HG03575 (cell line): ENCODE results near the gene C19orf81.

Experiments used
- ATAC-seq: cut with Tn5 transposase; IDR thresholded peaks from one replicate; pipeline ENCODE4 v1.9.1; 2021; ENCODE audit not compliant: unreplicated experiment, insufficient number of reproducible peaks, low FRiP score; ENCODE audit errors: extremely low read depth

The C19orf81 gene

DNA sequence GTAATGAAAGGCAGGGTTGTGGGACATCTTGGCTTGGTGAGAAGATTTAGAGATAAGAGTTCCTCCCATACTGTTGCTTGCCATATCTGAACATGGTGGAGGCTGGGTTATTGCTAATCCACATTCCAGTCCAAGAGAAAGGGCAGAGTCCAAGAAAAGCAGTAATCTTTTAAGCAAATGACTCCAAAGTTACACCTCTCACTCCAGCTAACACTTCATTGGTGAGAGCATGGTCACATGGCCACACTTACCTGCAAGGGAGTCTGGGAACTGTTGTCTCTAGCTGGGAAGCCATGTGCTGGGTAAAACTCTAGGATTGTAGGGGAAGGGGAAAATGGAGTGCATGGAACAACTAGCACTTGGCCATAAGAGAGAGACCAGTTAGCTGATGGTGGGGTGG is 5.6 kb downstream of the C19orf81 start:
- no peak for ATAC-seq

- ATAC-seq, result no peak
Measured at GRCh38 chr19:50657222-50657669, 8.0 kb downstream of the C19orf81 start.

DNA sequence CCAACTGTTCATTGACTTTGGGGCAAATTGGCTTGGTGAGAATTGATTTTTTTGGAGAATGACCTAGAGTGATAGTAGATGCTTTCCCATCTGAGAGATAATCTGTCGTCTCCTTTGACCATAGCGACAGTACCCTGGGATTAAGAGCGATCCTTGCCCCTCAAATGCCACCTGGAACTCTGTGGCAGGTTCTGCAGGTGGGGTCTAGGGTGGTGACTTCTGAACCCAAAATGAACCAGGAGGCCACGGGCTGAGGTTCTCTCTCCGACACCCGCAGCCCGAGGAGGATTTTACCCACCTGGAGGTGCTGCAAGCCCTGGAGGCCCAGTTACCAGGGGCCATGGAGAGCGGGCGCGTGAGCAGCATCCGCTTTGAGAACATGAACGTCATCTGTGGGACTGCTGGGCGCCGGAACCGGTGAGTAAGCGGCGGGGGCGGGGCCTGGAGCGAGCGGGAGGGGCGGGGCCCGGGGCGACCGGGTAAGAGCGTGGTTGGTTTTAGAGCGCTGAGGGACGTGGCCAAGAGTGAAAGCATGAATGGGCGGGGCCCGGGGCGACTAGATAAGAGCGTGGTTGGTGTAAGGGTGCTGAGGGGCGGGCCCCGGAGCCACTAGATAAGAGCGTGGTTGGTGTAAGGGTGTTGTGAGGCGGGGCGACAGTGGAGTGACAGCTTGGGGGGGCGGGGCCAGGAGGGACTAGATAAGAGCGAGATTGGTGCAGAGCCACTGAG is 8.6 kb downstream of the C19orf81 start:
- ATAC-seq, result no peak

GRCh38 chr19:50658441-50659317 is 9.4 kb downstream of the C19orf81 start:
- ATAC-seq, result no peak

GRCh38 chr19:50659318-50660087 is 10.3 kb downstream of the C19orf81 start:
- no peak for ATAC-seq

DNA sequence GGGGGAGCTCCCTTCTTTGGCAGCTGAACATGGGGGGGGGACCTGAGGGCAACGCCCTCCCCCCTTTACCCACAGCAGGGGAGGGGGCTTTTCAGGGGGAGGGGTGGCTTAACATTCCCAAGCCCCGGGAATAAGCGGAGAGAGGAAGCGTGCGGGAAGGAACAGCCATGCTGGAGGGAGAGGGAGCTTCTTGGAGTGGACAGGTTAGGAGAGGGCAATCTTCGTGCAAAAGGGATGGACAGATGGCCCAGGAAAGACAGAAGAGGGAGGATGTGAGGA is 10.8 kb downstream of the C19orf81 start:
- ATAC-seq, result no peak

GRCh38 chr19:50661023-50661422 is 11.8 kb downstream of the C19orf81 start:
- no peak for ATAC-seq

DNA sequence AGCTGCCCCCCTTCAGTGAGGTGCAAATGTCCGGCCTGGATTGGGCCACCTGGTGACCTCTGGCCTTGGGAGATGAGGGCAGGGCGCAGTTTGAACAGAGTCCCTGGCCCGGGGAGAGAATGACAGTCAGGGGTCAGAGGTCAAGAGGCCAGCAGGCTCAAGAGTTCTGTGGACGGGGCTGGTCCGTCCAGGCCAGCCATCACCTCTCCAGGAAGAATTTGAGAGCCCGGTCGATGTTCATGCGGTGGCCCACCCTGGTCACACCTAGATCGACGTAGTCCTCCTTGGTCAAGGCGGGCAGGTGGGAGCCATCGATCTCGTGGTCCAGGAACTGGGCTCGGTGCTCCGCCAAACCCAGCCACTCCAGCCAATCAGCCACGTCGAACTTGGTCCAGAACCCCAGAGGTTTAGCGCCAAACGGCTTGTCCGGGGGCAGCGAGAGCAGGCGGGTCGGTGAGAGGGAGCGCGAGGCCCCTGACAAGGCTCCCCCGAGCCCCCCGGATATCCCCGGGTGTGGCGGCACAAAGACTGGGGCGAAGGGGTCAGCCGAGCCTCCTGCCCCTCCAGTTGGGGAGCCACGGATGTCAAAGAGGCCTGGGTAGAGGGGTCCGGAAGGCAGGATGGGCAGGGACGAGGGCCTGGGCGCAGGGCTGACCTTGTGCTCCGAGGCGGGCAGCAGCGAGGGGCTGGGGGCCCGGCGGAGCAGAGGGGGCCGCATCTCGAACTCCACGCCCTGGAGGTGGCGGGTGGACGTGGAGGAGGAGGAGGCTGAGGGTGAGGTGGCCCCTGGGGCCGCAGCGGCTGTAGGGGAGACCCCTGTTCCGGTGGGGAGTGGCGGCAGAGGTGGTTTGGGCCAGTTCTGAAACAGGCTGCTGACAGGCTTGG is 12.8 kb downstream of the C19orf81 start:
- no peak for ATAC-seq

DNA sequence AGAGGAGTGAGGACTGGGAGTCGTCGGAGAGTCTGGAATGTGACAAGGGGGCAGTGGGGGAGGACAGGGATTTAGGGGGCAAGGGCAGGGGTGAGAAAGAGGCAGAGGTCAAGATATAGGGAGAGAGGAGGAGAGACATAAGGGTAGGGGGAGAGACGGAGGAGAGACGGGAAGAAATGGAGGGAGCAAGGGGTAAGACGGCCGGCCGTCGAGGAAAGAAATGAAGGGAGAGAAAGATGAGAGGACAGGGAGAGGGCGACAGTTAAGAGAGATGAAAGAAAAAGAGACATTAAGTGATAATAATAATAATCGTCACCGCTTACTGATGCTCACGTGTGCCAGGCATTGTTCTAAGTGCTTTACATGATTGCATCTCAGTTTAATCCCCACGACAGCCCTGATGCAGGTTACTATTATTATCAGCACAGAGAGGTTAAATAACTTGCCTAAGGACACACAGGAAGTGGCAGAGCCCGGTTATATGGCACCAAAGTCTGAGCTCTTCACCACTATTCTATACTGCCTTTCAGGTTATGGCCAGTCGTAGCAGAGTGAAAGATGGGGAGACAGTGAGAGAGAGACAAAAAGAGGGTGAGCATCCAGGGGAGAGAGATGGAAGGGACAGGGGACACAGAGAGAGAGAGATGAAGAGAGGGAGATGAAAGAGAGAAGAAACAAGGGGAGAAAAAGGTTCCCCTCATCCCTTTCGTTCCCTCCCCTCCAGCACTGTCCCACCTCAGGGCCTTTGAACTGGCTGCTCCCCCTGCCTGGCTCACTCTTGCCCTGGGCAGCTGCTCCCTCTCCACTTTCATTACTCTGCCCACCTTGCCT is 13.6 kb downstream of the C19orf81 start:
- ATAC-seq, result no peak

DNA sequence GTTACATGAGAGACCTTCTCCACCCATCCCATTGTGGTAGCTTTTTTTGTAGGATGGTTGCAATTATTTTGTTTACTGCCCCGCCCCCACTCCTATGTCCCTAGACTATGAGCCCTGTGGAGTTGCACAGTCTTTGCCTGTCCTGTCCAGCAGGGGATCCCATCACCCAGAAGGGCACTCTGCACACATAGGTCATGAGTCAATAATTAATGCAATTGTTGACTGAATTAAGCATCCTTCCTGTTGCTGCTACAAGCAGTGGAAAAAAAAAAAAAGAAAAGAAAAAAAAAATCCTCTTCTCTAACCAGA is 14.2 kb downstream of the C19orf81 start:
- ATAC-seq, result no peak

GRCh38 chr19:50664204-50664603 is 15.0 kb downstream of the C19orf81 start:
- ATAC-seq, result no peak

GRCh38 chr19:50666346-50667176 is 17.3 kb downstream of the C19orf81 start:
- no peak for ATAC-seq

GRCh38 chr19:50667177-50667758 is 18.0 kb downstream of the C19orf81 start:
- ATAC-seq, result no peak

DNA sequence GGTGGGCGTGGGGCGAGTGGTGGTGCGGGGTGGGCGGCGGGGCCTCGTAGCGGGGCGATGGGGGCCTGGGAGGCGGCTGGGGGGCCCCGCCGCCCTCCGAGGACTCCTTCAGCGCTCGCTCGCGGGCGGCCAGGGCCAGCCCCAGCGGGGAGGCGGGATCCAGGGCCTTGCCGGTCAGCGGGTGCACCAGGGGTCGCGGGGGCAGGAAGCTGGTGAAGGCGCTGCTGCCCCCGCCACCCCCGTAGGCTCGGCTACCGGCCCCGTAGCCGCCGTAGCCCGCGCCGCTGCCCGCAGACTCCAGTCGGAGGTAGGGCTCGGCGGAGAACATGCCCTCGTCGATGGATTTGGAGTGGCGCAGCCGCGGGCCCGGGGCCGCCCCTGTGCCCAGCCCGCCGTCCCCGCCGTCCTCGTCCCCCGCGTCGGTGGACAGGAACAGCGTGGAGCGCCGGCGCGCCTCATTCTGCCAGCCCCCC is 18.6 kb downstream of the C19orf81 start:
- no peak for ATAC-seq

DNA sequence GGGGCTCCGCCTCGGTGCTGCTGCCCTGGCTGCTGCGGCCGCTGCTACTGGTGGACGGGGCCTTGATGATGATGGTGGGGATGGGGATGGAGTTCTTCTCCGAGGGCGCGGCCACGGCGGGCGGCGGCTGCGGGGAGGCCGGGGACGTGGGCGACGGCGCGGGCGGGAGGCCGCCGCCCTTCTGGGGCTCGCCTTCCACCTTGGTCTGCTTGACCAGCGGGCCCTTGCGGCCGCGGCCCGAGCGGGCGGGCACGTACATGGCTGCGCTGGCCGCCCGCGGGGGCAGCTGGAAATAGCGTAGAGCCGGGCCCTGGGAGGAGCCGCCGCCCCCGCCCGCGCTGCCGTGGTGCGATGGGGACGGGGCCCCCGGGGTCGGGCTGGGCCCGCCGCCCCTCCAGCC is 19.2 kb downstream of the C19orf81 start:
- no peak for ATAC-seq

- ATAC-seq, result no peak
Measured at GRCh38 chr19:50668879-50669278, 19.6 kb downstream of the C19orf81 start.
